PC-9 (cell line): ENCODE data around the gene UBXN6. TPM values are rescaled to one million over a fixed set of nuclear protein-coding genes. Genes with fewer than 3 reads are reported as not detected.

ENCODE experiments used
- BruUV-seq: library from RNA; stranded (reverse); fragments of 400-500 nt; replicated peaks from 2 replicates; lab custom pipeline; 2021; lab: Mats Ljungman, UMichigan
- CTCF ChIA-PET: fragments of 300-600 bp; sonication (Branson Sonifier 250); formaldehyde crosslinking; loops from one replicate; lab custom pipeline; 2022; ENCODE audit warnings: antibody characterized with exemption; lab: Charles Lee
- POLR2A ChIA-PET: fragments of 300-600 bp; sonication (Branson Sonifier 250); formaldehyde crosslinking; loops from one replicate; lab custom pipeline; 2022; ENCODE audit warnings: antibody characterized with exemption; ENCODE audit not compliant: unreplicated experiment; lab: Charles Lee
- DNase-seq, 2 experiments: peaks; one replicate each; pipeline versions ENCODE4 v3.0.0 to v3.0.0-alpha.2; 2015 to 2022; ENCODE audit warnings: mixed read lengths in 1 of 2
- H2AFZ ChIP-seq: fragments of 200-600 bp; sonication (generic); 2 replicates; pipeline ENCODE4 v1.8.1; 2017; ENCODE audit warnings: antibody characterized with exemption
- H3F3A ChIP-seq: fragments of 200-600 bp; sonication (generic); 2 replicates; pipeline ENCODE4 v1.8.1; 2017; ENCODE audit warnings: antibody characterized with exemption, mild to moderate bottlenecking, low read depth; ENCODE audit not compliant: insufficient read depth
- H3K27ac ChIP-seq: fragments of 200-600 bp; sonication (generic); 2 replicates; pipeline ENCODE4 v1.6.1; 2016; ENCODE audit warnings: mixed run types
- H3K27me3 ChIP-seq: fragments of 200-600 bp; sonication (generic); 2 replicates; pipeline ENCODE4 v1.6.1; 2016; ENCODE audit warnings: low read depth, mixed run types; ENCODE audit not compliant: insufficient read depth
- H3K36me3 ChIP-seq: fragments of 200-600 bp; sonication (generic); 2 replicates; pipeline ENCODE4 v1.6.1; 2016; ENCODE audit warnings: low read depth, mixed run types
- H3K4me1 ChIP-seq: fragments of 200-600 bp; sonication (generic); replicated peaks from 2 replicates; pipeline ENCODE4 v1.6.1; 2016; ENCODE audit warnings: mixed run types; ENCODE audit not compliant: insufficient read depth
- H3K4me2 ChIP-seq: fragments of 200-600 bp; sonication (generic); 2 replicates; pipeline ENCODE4 v1.6.1; 2017; ENCODE audit warnings: mixed run types
- H3K4me3 ChIP-seq: fragments of 200-600 bp; sonication (generic); 2 replicates; pipeline ENCODE4 v1.6.1; 2016; ENCODE audit warnings: mixed run types
- H3K79me2 ChIP-seq: fragments of 200-600 bp; sonication (generic); 2 replicates; pipeline ENCODE4 v1.6.1; 2017; ENCODE audit warnings: low read depth, mixed run types
- H3K9me2 ChIP-seq: fragments of 200-600 bp; sonication (generic); 2 replicates; pipeline ENCODE4 v1.8.1; 2017; ENCODE audit warnings: mild to moderate bottlenecking; ENCODE audit not compliant: insufficient read depth
- H3K9me3 ChIP-seq: fragments of 200-600 bp; sonication (generic); 2 replicates; pipeline ENCODE4 v1.8.1; 2016; ENCODE audit warnings: low read depth; ENCODE audit not compliant: insufficient read depth
- H4K20me1 ChIP-seq: fragments of 200-600 bp; sonication (generic); 2 replicates; pipeline ENCODE4 v1.8.1; 2017; ENCODE audit not compliant: insufficient read depth
- EZH2 ChIP-seq: fragments of 200-600 bp; sonication (generic); IDR thresholded peaks from 2 replicates; pipeline ENCODE4 v1.8.0; 2017; ENCODE audit warnings: antibody characterized with exemption, low read depth
- intact Hi-C: fragments of 100-400 bp; cut with micrococcal nuclease; formaldehyde crosslinking; loops from one replicate; pipeline ENCODE4 v1.10.0; 2022; ENCODE audit not compliant: unreplicated experiment
- total RNA-seq: library from RNA; stranded (reverse); gene quantifications from 2 replicates; pipeline ENCODE4 v1.2.3, GENCODE V29; 2021
- TF ChIP-seq, protein P1 (sequence below): fragments of 200-600 bp; sonication (generic); conservative IDR thresholded peaks from 2 replicates; pipeline ENCODE4 v1.6.1; 2017; ENCODE audit warnings: mixed run types, antibody characterized with exemption, mild to moderate bottlenecking, moderate library complexity

Gene UBXN6
- total RNA-seq, 1 experiment from 2014 or later, result 79.4 TPM

DNA sequence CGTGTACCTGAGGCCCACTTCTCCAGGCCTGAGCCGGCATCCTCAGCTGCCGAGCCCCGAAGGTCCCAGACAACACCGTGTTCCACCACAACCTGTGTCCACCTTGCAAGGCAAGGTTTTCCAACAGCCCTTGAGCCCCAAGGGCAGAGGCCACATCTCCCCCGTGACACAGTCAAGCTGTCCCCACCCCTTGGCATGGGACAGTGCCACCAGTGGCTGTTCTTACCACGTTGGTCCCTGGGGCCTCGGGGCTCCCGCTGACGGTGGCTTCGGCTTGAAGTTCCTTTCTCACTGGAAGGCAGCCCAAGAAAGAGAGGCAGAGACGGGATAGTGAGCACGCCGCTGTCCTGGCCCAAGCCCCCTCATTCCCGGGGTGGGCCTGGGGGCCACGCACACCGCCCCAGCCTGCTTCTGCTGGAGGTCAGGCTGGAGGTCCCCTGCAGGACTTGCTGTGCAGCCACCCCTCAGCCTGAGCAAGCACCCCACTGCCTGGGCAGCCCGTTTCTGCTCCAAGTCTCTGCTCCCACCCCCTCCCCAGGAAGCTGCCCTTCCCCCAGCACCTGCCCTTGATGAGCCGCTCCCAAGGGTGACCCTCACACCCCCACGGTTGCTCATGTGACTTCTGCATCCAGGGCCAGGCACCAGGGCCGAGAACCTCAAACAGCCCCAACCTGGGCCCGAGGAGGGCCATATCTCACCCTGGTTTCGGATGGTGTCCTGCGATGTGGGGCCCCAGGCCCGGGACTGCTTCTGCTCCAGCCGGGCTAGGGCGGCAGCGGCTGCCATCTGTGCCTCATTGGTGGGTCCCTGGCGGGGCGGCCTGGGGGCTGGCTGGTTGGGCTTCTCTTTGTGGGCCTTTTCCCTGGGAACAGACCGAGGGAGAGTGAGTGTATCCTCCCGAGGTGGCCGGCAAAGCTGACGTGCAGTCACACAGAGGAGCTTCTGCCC, 4.1 kb downstream of the UBXN6 start:
- Histone ChIP-seq H3K9me3 (no peaks in the 10 kb centered on the region), H3K4me3 (no peak overlapping the region), H3K36me3 (no peaks in the 10 kb centered on the region), H3K9me2 (no peaks in the 10 kb centered on the region), H3K4me2 (no peak overlapping the region), H4K20me1 (peaks cover 11% of the 10 kb centered on the region), H3K27ac (no peak overlapping the region), H3K79me2 (peaks cover 20% of the 10 kb centered on the region), H3K4me1 (no peaks in the 10 kb centered on the region), H3K27me3 (no peaks in the 10 kb centered on the region), H3F3A (peaks cover 6% of the 10 kb centered on the region; the same call in 1 of the 2 replicates), H2AFZ (no peak overlapping the region)
- no TSS peak for BruUV-seq
- ChIA-PET CTCF (no interaction called here), POLR2A (no interaction called here)
- TF ChIP-seq, protein P1, sequence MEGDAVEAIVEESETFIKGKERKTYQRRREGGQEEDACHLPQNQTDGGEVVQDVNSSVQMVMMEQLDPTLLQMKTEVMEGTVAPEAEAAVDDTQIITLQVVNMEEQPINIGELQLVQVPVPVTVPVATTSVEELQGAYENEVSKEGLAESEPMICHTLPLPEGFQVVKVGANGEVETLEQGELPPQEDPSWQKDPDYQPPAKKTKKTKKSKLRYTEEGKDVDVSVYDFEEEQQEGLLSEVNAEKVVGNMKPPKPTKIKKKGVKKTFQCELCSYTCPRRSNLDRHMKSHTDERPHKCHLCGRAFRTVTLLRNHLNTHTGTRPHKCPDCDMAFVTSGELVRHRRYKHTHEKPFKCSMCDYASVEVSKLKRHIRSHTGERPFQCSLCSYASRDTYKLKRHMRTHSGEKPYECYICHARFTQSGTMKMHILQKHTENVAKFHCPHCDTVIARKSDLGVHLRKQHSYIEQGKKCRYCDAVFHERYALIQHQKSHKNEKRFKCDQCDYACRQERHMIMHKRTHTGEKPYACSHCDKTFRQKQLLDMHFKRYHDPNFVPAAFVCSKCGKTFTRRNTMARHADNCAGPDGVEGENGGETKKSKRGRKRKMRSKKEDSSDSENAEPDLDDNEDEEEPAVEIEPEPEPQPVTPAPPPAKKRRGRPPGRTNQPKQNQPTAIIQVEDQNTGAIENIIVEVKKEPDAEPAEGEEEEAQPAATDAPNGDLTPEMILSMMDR, result no peak
- TF ChIP-seq EZH2, result no peak
- intact Hi-C loops, result no loop called here
- DNase-seq, result no peak

DNA sequence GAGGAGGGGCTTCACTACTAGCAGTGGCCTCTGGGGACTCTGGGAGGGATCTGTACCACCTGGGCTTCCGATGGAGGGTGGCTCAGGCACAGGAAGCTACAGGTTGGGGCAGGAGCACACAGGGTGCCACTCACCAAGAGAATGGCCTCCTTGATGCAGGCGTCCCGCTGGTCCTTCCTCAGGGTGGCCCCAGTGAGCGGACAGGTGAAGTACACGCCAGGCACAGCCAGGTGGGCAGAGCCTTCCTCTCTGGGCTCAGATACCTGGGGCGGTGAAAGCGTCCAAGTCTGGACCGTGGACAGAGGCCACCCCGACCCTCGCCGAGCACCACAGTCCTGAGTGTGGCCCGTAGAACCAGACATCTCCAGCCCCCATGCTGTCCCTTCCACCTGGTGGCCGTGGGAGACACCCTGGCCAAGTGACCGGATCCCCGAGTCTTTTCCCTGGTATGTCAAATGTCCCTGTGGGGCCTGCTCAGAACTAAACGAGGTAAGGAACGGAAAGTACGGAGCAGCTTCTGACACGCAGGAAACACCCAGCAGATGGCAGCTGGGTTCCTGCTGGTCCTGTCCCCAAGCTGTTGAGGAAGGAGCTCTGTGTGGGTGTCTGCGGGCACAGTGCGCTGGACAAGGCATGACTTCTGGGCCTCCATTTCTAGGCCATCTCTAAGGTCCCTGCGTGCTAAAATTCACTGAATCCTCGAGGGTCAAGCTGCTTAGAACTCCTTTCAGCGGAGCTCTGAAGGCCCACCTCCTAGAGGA, 5.2 kb downstream of the UBXN6 start:
- ChIA-PET POLR2A (no interaction called here), CTCF (no interaction called here)
- DNase-seq, result no peak
- H3K4me2 ChIP-seq, result no peak overlapping the region
- no peak overlapping the region for H3K4me3 ChIP-seq
- no peaks in the 10 kb centered on the region for H3K4me1 ChIP-seq
- peaks cover 11% of the 10 kb centered on the region for H4K20me1 ChIP-seq
- H3F3A ChIP-seq, result peaks cover 6% of the 10 kb centered on the region; the same call in 1 of the 2 replicates
- H3K27ac ChIP-seq, result no peak overlapping the region
- intact Hi-C loops, result no loop called here
- H3K27me3 ChIP-seq, result no peaks in the 10 kb centered on the region
- no peaks in the 10 kb centered on the region for H3K36me3 ChIP-seq
- H2AFZ ChIP-seq, result no peak overlapping the region
- no TSS peak for BruUV-seq
- peaks cover 20% of the 10 kb centered on the region for H3K79me2 ChIP-seq
- no peaks in the 10 kb centered on the region for H3K9me3 ChIP-seq
- TF ChIP-seq, protein P1, result no peak
- TF ChIP-seq EZH2, result no peak
- H3K9me2 ChIP-seq, result no peaks in the 10 kb centered on the region

DNA sequence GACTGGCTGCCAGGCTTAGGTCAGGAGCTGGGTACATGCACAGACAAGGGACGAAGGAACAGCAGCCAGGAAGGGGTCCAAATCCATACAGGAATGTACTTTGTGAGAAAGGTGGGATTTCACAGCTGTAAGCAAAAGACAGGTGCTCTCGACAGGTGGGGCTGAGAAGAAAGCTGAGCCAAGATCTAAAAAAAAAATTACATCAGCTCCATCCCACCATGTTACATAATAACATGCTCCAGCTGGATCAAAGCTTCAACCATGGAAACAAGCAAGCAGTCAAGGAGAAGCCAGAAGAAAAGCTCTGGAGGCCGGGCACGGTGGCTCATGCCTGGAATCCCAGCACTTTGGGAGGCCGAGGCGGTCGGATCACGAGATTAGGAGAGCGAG, 8.0 kb downstream of the UBXN6 start:
- Histone ChIP-seq H4K20me1 (no peaks in the 10 kb centered on the region; the same call in 1 of the 2 replicates), H2AFZ (no peak overlapping the region), H3K4me2 (no peak overlapping the region), H3K79me2 (no peaks in the 10 kb centered on the region), H3K27ac (no peak overlapping the region), H3K9me2 (no peaks in the 10 kb centered on the region), H3K4me3 (no peak overlapping the region), H3F3A (peaks cover 9% of the 10 kb centered on the region; the same call in 1 of the 2 replicates), H3K4me1 (no peaks in the 10 kb centered on the region), H3K36me3 (no peaks in the 10 kb centered on the region), H3K9me3 (no peaks in the 10 kb centered on the region), H3K27me3 (no peaks in the 10 kb centered on the region)
- intact Hi-C loops, result no loop called here
- ChIA-PET CTCF (no interaction called here), POLR2A (no interaction called here)
- no peak for DNase-seq
- TF ChIP-seq, protein P1, result no peak
- no peak for TF ChIP-seq EZH2
- BruUV-seq, result no TSS peak
